Ovary (tissue), 9 donors: Measurements from ENCODE around the gene NID2. TPM values are rescaled to one million over a fixed set of nuclear protein-coding genes. Genes with fewer than 3 reads are reported as not detected.

Experiments used
- DNase-seq, 5 donors: peaks; one replicate each; pipeline ENCODE4 v3.0.0-alpha.2; 2019 to 2020
- H3K27ac ChIP-seq, 2 donors: fragments of 200-600 bp; one replicate each; pipeline versions ENCODE4 v1.5.1 to v1.8.0; 2019 to 2022
- H3K27me3 ChIP-seq: fragments of 200-600 bp; one replicate; pipeline ENCODE4 v1.8.0; 2022
- H3K36me3 ChIP-seq: fragments of 200-600 bp; sonication (generic); one replicate; pipeline ENCODE4 v1.5.1; 2019
- H3K4me1 ChIP-seq: one replicate; pipeline ENCODE4 v1.8.1; 2013; ENCODE audit warnings: mild to moderate bottlenecking, moderate library complexity; ENCODE audit not compliant: insufficient read depth
- H3K4me3 ChIP-seq: fragments of 200-600 bp; sonication (generic); one replicate; pipeline ENCODE4 v1.5.1; 2017
- H3K9me3 ChIP-seq, 2 donors: fragments of 200-600 bp in 1 of 2; sonication (generic) in 1 of 2; one replicate each; pipeline versions ENCODE4 v1.5.1 to v1.8.1; 2013 to 2019; ENCODE audit warnings: mild to moderate bottlenecking in 1 of 2, moderate library complexity in 1 of 2
- EP300 ChIP-seq: sonication (generic); formaldehyde crosslinking; IDR thresholded peaks from one replicate; pipeline ENCODE4 v1.6.1; 2017; ENCODE audit warnings: antibody characterized with exemption
- POLR2A ChIP-seq: fragments of 450-650 bp; IDR thresholded peaks from one replicate; pipeline ENCODE4 v1.6.1; 2017; ENCODE audit warnings: antibody characterized with exemption, mild to moderate bottlenecking, moderate library complexity
- WGBS, 3 donors: extraction: QIAGEN DNeasy Blood & Tissue Kit in 1 of 3; methylation state at CpG; one replicate each; pipeline versions ENCODE4 v1.1.5 to v1.1.7; 2013 to 2017; 5-methylcytosine and 5-hydroxymethylcytosine counted together
- intact Hi-C, 4 donors: fragments of 100-400 bp; cut with DNase I; formaldehyde crosslinking; loops; one replicate each; pipeline versions ENCODE4 v1.11.0 to v1.15.1; 2022 to 2023
- polyA plus RNA-seq, 2 donors: library from polyadenylated mRNA; stranded (reverse); fragments of 200-250 nt in 1 of 2; fragments of 350-450 nt in 1 of 2; fragmentation: Illumina TruSeq in 1 of 2; extraction: RNeasy Lipid Tissue Mini Kit (QIAGEN cat#74804) in 1 of 2; gene quantifications; one replicate each; pipeline ENCODE4 v1.2.3, GENCODE V29; 2013 to 2014
- total RNA-seq, 7 donors: library from RNA; depleted of rRNA in 2 of 7; stranded (reverse); fragments of >200 nt in 2 of 7; fragmentation: NEBNext Ultra II Directional in 3 of 7; extraction: Animal tissue kit (Norgen Biotek cat#: 25700) in 3 of 7; gene quantifications; one replicate each; pipeline versions ENCODE4 v1.1.0 to v1.2.4, GENCODE V29; 2016 to 2023
- TF ChIP-seq, protein P1 (sequence below), 3 donors: fragments of 450-650 bp in 2 of 3; fragments of 200-600 bp in 1 of 3; IDR thresholded peaks; one replicate each; pipeline versions ENCODE4 v1.5.1 to v1.8.0; 2016 to 2022; ENCODE audit warnings: antibody characterized with exemption in 3 of 3, mild to moderate bottlenecking in 1 of 3
- donor health status: DM: no; HTN: no; CAD: no; lungs with moderate emphysema.
- donor health status: DM: no; HTN: no; CAD: no.
- donor health status: Bipolar disorder and iron deficiency.
- donor health status: DM: yes; HTN: yes; CAD: no.
- donor health status: DM: no; HTN: no; CAD: no.
- donor health status: DM: yes; HTN: yes; CAD: no.

Gene NID2
- total and polyA plus RNA-seq, 9 donors = 31.5 to 83.8 (median 47.2) TPM

DNA sequence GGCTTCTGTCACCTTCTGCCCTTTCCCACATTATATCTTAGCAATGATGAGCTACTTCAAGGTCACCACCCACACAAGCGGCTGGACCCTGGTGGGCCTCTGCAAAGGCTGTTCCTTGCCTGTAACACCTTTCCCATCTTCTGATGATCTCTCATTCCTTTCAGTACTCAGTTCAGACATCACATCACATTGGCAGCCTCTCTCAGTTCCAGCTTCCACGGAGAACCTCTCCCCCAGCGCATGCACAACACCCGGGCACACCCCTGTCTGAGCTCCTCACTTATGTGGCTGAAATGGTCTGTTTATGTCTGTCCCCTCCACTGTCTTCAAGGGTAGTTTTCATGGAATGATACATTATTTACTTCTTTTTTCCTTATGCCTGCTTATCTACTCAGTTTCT is 6.5 kb upstream of the NID2 start:
- 60 to 80% (median 77%) methylated on average over 4 of the region's 4 CpGs for WGBS, 3 donors
- no peak for DNase-seq
- intact Hi-C loops = loop anchor here in 2 of 4 donors (10.0 kb wide), 1 partner anchor 49 kb away; no protein-coding TSS in a partner anchor
- Histone ChIP-seq H3K27ac (no peak overlapping the region), H3K4me3 (no peak overlapping the region), H3K27me3 (no peaks in the 10 kb centered on the region), H3K4me1 (peaks cover 8% of the 10 kb centered on the region), H3K9me3 (no peaks in the 10 kb centered on the region), H3K36me3 (no peaks in the 10 kb centered on the region)
- no peak for TF ChIP-seq EP300
- TF ChIP-seq, protein P1, sequence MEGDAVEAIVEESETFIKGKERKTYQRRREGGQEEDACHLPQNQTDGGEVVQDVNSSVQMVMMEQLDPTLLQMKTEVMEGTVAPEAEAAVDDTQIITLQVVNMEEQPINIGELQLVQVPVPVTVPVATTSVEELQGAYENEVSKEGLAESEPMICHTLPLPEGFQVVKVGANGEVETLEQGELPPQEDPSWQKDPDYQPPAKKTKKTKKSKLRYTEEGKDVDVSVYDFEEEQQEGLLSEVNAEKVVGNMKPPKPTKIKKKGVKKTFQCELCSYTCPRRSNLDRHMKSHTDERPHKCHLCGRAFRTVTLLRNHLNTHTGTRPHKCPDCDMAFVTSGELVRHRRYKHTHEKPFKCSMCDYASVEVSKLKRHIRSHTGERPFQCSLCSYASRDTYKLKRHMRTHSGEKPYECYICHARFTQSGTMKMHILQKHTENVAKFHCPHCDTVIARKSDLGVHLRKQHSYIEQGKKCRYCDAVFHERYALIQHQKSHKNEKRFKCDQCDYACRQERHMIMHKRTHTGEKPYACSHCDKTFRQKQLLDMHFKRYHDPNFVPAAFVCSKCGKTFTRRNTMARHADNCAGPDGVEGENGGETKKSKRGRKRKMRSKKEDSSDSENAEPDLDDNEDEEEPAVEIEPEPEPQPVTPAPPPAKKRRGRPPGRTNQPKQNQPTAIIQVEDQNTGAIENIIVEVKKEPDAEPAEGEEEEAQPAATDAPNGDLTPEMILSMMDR (IDR thresholded peaks at IDR 0.05) = no peak
- TF ChIP-seq POLR2A = no peak

DNA sequence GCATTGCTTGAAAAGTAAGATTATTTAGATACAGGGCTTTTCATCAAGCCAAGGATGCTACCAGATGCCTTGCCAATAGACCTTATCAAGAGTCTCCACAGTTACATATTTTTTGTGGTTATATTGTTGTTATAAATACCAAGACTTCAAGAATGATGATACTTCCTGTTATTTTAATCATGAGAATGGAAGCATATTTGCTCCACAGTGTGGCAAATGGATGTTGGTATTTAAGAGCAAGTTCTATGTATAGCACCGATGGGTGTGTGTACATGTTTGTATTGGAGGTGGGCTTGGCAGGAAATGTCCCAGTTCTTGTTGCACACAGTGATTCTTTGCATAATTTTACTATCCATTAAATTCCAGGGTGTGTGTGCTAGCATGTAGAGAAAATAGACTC is 4.4 kb upstream of the NID2 start:
- Histone ChIP-seq H3K27ac (no peak overlapping the region), H3K27me3 (no peaks in the 10 kb centered on the region), H3K9me3 (no peaks in the 10 kb centered on the region), H3K4me1 (peaks cover 6% of the 10 kb centered on the region), H3K36me3 (no peaks in the 10 kb centered on the region), H3K4me3 (no peak overlapping the region)
- WGBS, 3 donors = 15 to 31% (median 21%) methylated on average over 1 of the region's 1 CpG
- TF ChIP-seq, protein P1 (IDR thresholded peaks at IDR 0.05) = no peak
- TF ChIP-seq POLR2A (no peak), EP300 (no peak)
- no peak for DNase-seq
- intact Hi-C loops = loop anchor here in 2 of 4 donors (10.0 kb wide), 1 partner anchor 52 kb away; no protein-coding TSS in a partner anchor

DNA sequence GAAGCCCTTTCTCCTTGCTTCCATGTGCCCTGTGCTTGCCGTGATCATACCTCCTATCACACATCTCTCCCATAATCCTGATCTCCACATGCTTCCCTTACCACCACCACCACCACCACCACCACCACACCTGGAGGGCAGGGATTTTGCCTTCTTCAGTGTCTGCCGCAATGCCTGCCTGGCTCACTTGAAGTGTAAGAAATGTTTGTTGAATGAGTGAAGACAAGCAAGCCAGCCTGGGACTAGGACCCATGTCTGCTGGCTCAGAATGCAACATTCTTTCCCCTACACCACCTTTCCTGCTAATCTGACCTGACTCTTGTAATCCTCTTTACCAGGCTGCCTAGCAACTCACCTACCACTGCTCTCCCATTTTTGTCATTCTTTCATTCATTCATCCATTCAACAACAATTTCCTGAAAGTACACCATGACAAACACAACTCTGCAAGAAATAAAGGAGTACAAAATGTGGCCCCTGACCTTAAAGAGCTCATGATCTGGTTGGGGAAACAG is 3.5 kb upstream of the NID2 start:
- WGBS, 3 donors = 74 to 85% (median 85%) methylated on average over 2 of the region's 2 CpGs
- Histone ChIP-seq H3K4me3 (no peak overlapping the region), H3K27ac (no peak overlapping the region), H3K9me3 (no peaks in the 10 kb centered on the region), H3K27me3 (no peaks in the 10 kb centered on the region), H3K4me1 (peaks cover 6% of the 10 kb centered on the region), H3K36me3 (no peaks in the 10 kb centered on the region)
- intact Hi-C loops = loop anchor here in 2 of 4 donors (10.0 kb wide), 1 partner anchor 52 kb away; no protein-coding TSS in a partner anchor
- no peak for DNase-seq
- TF ChIP-seq POLR2A = no peak
- no peak for TF ChIP-seq EP300
- TF ChIP-seq, protein P1 (IDR thresholded peaks at IDR 0.05) = no peak

DNA sequence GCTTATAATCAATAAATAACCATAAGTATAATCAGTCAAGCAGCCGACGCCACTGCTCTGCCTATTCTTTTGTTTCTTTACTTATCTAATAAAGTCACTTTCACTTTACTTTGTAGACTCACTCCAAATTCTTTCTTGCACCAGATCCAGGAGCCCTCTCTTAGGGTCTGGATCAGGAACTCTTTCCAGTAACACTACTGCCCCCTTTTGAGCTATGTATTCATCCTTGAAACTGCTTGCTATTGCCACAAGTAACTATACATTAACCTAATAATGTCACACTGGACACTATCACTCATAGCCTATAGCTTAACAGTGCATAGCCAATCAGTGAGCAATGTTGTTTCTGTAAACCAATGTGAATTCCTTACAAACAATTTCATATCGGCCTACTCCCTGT is 2.8 kb upstream of the NID2 start:
- intact Hi-C loops = loop anchor here in 2 of 4 donors (10.0 kb wide), 1 partner anchor 53 kb away; no protein-coding TSS in a partner anchor
- Histone ChIP-seq H3K27ac (no peak overlapping the region), H3K36me3 (no peaks in the 10 kb centered on the region), H3K9me3 (no peaks in the 10 kb centered on the region), H3K4me1 (peaks cover 6% of the 10 kb centered on the region), H3K27me3 (no peaks in the 10 kb centered on the region), H3K4me3 (no peak overlapping the region)
- TF ChIP-seq, protein P1 (IDR thresholded peaks at IDR 0.05) = peak in 1 of 3 donors; percentile 21
- no peak for TF ChIP-seq EP300
- TF ChIP-seq POLR2A = no peak
- 38 to 44% (median 40%) methylated on average over 3 of the region's 3 CpGs for WGBS, 3 donors
- DNase-seq = no peak
